ENCODE measurements around the gene RNASE7. TPM values are rescaled to one million over a fixed set of nuclear protein-coding genes. Genes with fewer than 3 reads are reported as not detected.
"Not testable (repeated sequence)": the region's sequence is repeated elsewhere in the genome, so short reads cannot be mapped to it uniquely, and the experiment has no call there.

The RNASE7 gene
- total and polyA plus RNA-seq, 4 donors: 0.13 to 0.18 TPM; not detected in 2

DNA sequence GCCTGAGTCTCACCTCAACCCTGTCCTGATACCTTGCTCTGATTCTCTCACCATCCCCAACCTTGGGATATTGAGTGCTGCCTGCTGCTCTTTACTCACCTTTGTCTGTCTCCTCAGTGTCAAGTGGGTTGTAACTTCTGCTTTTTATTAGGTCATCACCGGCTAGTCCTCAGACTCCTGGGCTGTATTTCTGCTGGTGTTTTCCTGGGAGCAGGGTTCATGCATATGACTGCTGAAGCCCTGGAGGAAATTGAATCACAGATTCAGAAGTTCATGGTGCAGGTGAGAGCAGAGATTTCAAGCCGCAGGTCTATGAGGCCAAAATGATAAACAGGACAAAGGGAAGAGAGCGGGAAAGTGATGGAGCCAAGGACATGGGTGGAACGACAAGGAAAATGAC lies 42.6 kb upstream of the RNASE7 start:
- peaks cover 13 to 24% (median 21%) of the 10 kb centered on the region in 4 donors for H3K36me3 ChIP-seq (ENCODE audit: control insufficient read depth in 4 of 4, insufficient read depth in 4 of 4, low read length in 4 of 4)
- H3K9me3 ChIP-seq (ENCODE audit: control insufficient read depth in 4 of 4, insufficient read depth in 3 of 4, low read length in 3 of 4): no peaks in the 10 kb centered on the region
- DNase-seq: no peak
- WGBS, 2 donors: 84 to 87% methylated on average over 4 of the region's 4 CpGs
- TF ChIP-seq, protein P1, sequence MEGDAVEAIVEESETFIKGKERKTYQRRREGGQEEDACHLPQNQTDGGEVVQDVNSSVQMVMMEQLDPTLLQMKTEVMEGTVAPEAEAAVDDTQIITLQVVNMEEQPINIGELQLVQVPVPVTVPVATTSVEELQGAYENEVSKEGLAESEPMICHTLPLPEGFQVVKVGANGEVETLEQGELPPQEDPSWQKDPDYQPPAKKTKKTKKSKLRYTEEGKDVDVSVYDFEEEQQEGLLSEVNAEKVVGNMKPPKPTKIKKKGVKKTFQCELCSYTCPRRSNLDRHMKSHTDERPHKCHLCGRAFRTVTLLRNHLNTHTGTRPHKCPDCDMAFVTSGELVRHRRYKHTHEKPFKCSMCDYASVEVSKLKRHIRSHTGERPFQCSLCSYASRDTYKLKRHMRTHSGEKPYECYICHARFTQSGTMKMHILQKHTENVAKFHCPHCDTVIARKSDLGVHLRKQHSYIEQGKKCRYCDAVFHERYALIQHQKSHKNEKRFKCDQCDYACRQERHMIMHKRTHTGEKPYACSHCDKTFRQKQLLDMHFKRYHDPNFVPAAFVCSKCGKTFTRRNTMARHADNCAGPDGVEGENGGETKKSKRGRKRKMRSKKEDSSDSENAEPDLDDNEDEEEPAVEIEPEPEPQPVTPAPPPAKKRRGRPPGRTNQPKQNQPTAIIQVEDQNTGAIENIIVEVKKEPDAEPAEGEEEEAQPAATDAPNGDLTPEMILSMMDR (IDR thresholded peaks at IDR 0.05; ENCODE audit: control extremely low read depth, extremely low read depth): no peak
- no peaks in the 10 kb centered on the region for H3K27me3 ChIP-seq (ENCODE audit: control insufficient read depth in 3 of 3, insufficient read depth in 3 of 3, low read length in 2 of 3)
- H3K4me1 ChIP-seq (ENCODE audit: control insufficient read depth in 5 of 5, insufficient read depth in 5 of 5, low read length in 5 of 5): peaks cover 0 to 2% (median 0%) of the 10 kb centered on the region in 5 donors
- no peak for ATAC-seq (ENCODE audit: insufficient read depth, low FRiP score)
- no peak overlapping the region for H3K4me3 ChIP-seq
- no peak overlapping the region for H3K27ac ChIP-seq (ENCODE audit: low read depth in 1 of 2, low read length in 1 of 2)
- H3K9ac ChIP-seq (ENCODE audit: insufficient read depth in 1 of 2, low read length in 2 of 2): no peak overlapping the region

GRCh38 chr14:21001218-21001617 lies 40.9 kb upstream of the RNASE7 start:
- peaks cover 0 to 2% (median 0%) of the 10 kb centered on the region in 5 donors for H3K4me1 ChIP-seq (ENCODE audit: control insufficient read depth in 5 of 5, insufficient read depth in 5 of 5, low read length in 5 of 5)
- WGBS, 2 donors: 75 to 84% methylated on average over 7 of the region's 7 CpGs
- no peak overlapping the region for H3K27ac ChIP-seq (ENCODE audit: low read depth in 1 of 2, low read length in 1 of 2)
- no peaks in the 10 kb centered on the region for H3K27me3 ChIP-seq (ENCODE audit: control insufficient read depth in 3 of 3, insufficient read depth in 3 of 3, low read length in 2 of 3)
- DNase-seq (no peak), ATAC-seq (ENCODE audit: insufficient read depth, low FRiP score) (no peak)
- no peak overlapping the region for H3K4me3 ChIP-seq
- H3K36me3 ChIP-seq (ENCODE audit: control insufficient read depth in 4 of 4, insufficient read depth in 4 of 4, low read length in 4 of 4): peaks cover 3 to 10% (median 6%) of the 10 kb centered on the region in 4 donors
- H3K9ac ChIP-seq (ENCODE audit: insufficient read depth in 1 of 2, low read length in 2 of 2): no peak overlapping the region
- TF ChIP-seq, protein P1 (IDR thresholded peaks at IDR 0.05; ENCODE audit: control extremely low read depth, extremely low read depth): no peak
- H3K9me3 ChIP-seq (ENCODE audit: control insufficient read depth in 4 of 4, insufficient read depth in 3 of 4, low read length in 3 of 4): no peaks in the 10 kb centered on the region

- H3K4me3 ChIP-seq: no peak overlapping the region
- WGBS, 2 donors: 89 to 93% methylated on average over 14 of the region's 14 CpGs
- no peaks in the 10 kb centered on the region for H3K27me3 ChIP-seq (ENCODE audit: control insufficient read depth in 3 of 3, insufficient read depth in 3 of 3, low read length in 2 of 3)
- no peaks in the 10 kb centered on the region for H3K4me1 ChIP-seq (ENCODE audit: control insufficient read depth in 5 of 5, insufficient read depth in 5 of 5, low read length in 5 of 5)
- H3K36me3 ChIP-seq (ENCODE audit: control insufficient read depth in 4 of 4, insufficient read depth in 4 of 4, low read length in 4 of 4): no peaks in the 10 kb centered on the region
- TF ChIP-seq, protein P1 (IDR thresholded peaks at IDR 0.05; ENCODE audit: control extremely low read depth, extremely low read depth): no peak
- H3K27ac ChIP-seq (ENCODE audit: low read depth in 1 of 2, low read length in 1 of 2): no peak overlapping the region
- DNase-seq (no peak), ATAC-seq (ENCODE audit: insufficient read depth, low FRiP score) (no peak)
- H3K9ac ChIP-seq (ENCODE audit: insufficient read depth in 1 of 2, low read length in 2 of 2): no peak overlapping the region
- no peaks in the 10 kb centered on the region for H3K9me3 ChIP-seq (ENCODE audit: control insufficient read depth in 4 of 4, insufficient read depth in 3 of 4, low read length in 3 of 4)
Measured at GRCh38 chr14:21003788-21004346, 38.3 kb upstream of the RNASE7 start.

GRCh38 chr14:21009721-21010120 lies 32.4 kb upstream of the RNASE7 start:
- not testable (repeated sequence) for H3K9ac ChIP-seq (ENCODE audit: insufficient read depth in 1 of 2, low read length in 2 of 2); ATAC-seq (ENCODE audit: insufficient read depth, low FRiP score); H3K4me3 ChIP-seq; H3K27me3 ChIP-seq (ENCODE audit: control insufficient read depth in 3 of 3, insufficient read depth in 3 of 3, low read length in 2 of 3); H3K36me3 ChIP-seq (ENCODE audit: control insufficient read depth in 4 of 4, insufficient read depth in 4 of 4, low read length in 4 of 4); H3K27ac ChIP-seq (ENCODE audit: low read depth in 1 of 2, low read length in 1 of 2); H3K9me3 ChIP-seq (ENCODE audit: control insufficient read depth in 4 of 4, insufficient read depth in 3 of 4, low read length in 3 of 4); DNase-seq; H3K4me1 ChIP-seq (ENCODE audit: control insufficient read depth in 5 of 5, insufficient read depth in 5 of 5, low read length in 5 of 5)
- WGBS, 2 donors: 80 to 88% methylated on average over 3 of the region's 3 CpGs
